ENCODE measurements around the gene IGFBP7. TPM values are rescaled to one million over a fixed set of nuclear protein-coding genes. Genes with fewer than 3 reads are reported as not detected.
A peak's percentile ranks its signal among the peaks of the same experiment; 100 is the strongest.
"Not testable (repeated sequence)": the region's sequence is repeated elsewhere in the genome, so short reads cannot be mapped to it uniquely, and the experiment has no call there.

Gene IGFBP7
- total RNA-seq, 4 donors from 2014 or later, result 225 to 1,715 (median 711) TPM

DNA sequence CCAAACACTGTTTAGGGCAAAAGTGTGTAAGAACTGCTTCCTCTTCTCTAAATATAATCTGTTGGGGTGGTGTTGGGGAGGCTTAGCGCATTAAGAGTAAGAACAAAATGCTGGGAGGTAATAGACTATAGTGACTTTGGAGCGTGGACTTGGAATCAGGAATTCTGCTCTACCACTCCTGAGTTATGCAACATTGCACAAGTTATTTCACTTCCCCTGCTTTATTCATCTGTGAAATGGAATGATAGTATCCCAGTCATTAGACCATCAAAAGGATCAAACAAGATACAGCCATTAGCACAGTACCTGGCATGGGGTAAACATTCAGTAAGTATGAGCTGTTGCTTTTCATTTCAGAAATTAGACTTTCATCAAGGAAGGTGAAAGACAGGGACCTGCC is 58.7 kb downstream of the IGFBP7 start:
- intact Hi-C loops (cut with DNase I; ENCODE audit: low total_unique reads), result no loop called here
- no peak for TF ChIP-seq POLR2A (IDR thresholded peaks at IDR 0.05)
- TF ChIP-seq, protein P1, sequence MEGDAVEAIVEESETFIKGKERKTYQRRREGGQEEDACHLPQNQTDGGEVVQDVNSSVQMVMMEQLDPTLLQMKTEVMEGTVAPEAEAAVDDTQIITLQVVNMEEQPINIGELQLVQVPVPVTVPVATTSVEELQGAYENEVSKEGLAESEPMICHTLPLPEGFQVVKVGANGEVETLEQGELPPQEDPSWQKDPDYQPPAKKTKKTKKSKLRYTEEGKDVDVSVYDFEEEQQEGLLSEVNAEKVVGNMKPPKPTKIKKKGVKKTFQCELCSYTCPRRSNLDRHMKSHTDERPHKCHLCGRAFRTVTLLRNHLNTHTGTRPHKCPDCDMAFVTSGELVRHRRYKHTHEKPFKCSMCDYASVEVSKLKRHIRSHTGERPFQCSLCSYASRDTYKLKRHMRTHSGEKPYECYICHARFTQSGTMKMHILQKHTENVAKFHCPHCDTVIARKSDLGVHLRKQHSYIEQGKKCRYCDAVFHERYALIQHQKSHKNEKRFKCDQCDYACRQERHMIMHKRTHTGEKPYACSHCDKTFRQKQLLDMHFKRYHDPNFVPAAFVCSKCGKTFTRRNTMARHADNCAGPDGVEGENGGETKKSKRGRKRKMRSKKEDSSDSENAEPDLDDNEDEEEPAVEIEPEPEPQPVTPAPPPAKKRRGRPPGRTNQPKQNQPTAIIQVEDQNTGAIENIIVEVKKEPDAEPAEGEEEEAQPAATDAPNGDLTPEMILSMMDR (IDR thresholded peaks at IDR 0.05), result no peak
- Histone ChIP-seq H3K4me3 (no peak overlapping the region), H3K27ac (peak overlapping the region in 1 of 2 donors; percentile 50), H3K9me3 (no peaks in the 10 kb centered on the region), H3K36me3 (no peaks in the 10 kb centered on the region), H3K4me1 (no peaks in the 10 kb centered on the region), H3K27me3 (no peaks in the 10 kb centered on the region)
- DNase-seq, result no peak

GRCh38 chr4:57051095-57051494 is 59.1 kb downstream of the IGFBP7 start:
- intact Hi-C loops (cut with DNase I; ENCODE audit: low total_unique reads), result no loop called here
- TF ChIP-seq, protein P1 (IDR thresholded peaks at IDR 0.05), result no peak
- no peak for TF ChIP-seq POLR2A (IDR thresholded peaks at IDR 0.05)
- Histone ChIP-seq H3K27me3 (no peaks in the 10 kb centered on the region), H3K36me3 (no peaks in the 10 kb centered on the region), H3K4me1 (no peaks in the 10 kb centered on the region), H3K9me3 (no peaks in the 10 kb centered on the region), H3K27ac (peak overlapping the region in 1 of 2 donors; percentile 50), H3K4me3 (no peak overlapping the region)
- no peak for DNase-seq

- Histone ChIP-seq H3K36me3 (no peaks in the 10 kb centered on the region), H3K4me3 (no peak overlapping the region), H3K9me3 (no peaks in the 10 kb centered on the region), H3K27ac (peak overlapping the region in 1 of 2 donors; percentile 27), H3K4me1 (no peaks in the 10 kb centered on the region), H3K27me3 (no peaks in the 10 kb centered on the region)
- TF ChIP-seq POLR2A (IDR thresholded peaks at IDR 0.05), result no peak
- TF ChIP-seq, protein P1 (IDR thresholded peaks at IDR 0.05), result no peak
- DNase-seq, result no peak
- intact Hi-C loops (cut with DNase I; ENCODE audit: low total_unique reads), result no loop called here
Measured at GRCh38 chr4:57048590-57049304, 61.4 kb downstream of the IGFBP7 start.

- H3K9me3 ChIP-seq; DNase-seq; H3K27me3 ChIP-seq; H3K36me3 ChIP-seq; H3K4me3 ChIP-seq; intact Hi-C loops (cut with DNase I; ENCODE audit: low total_unique reads); H3K4me1 ChIP-seq: not testable (repeated sequence)
- H3K27ac ChIP-seq, result peak overlapping the region; percentile 4 to 73
Measured at GRCh38 chr4:57047046-57047445, 63.1 kb downstream of the IGFBP7 start.

GRCh38 chr4:57044996-57045395 is 65.2 kb downstream of the IGFBP7 start:
- Histone ChIP-seq H3K4me1 (peaks cover 0 to 10% of the 10 kb centered on the region in 2 donors), H3K36me3 (no peaks in the 10 kb centered on the region), H3K4me3 (no peak overlapping the region), H3K27ac (peak overlapping the region; percentile 73 to 76), H3K9me3 (no peaks in the 10 kb centered on the region), H3K27me3 (no peaks in the 10 kb centered on the region)
- no peak for TF ChIP-seq POLR2A (IDR thresholded peaks at IDR 0.05)
- TF ChIP-seq, protein P1 (IDR thresholded peaks at IDR 0.05), result no peak
- intact Hi-C loops (cut with DNase I; ENCODE audit: low total_unique reads), result no loop called here
- DNase-seq, result no peak

All from uterus (tissue), 4 donors.